B cell (primary cell): ENCODE measurements around the gene MICAL3. TPM values are rescaled to one million over a fixed set of nuclear protein-coding genes. Genes with fewer than 3 reads are reported as not detected.
A peak's percentile ranks its signal among the peaks of the same experiment; 100 is the strongest.

Experiments used
- ATAC-seq: fragments of 200-7000 bp; cut with Tn5 transposase; one replicate; pipeline ENCODE4 v1.10.0; 2021; ENCODE audit warnings: low read depth, mild to moderate bottlenecking, moderate number of reproducible peaks, moderate library complexity
- CTCF ChIA-PET: fragments of 350-600 bp; sonication (Branson Sonifier 250); formaldehyde crosslinking; loops from one replicate; lab custom pipeline; 2021; ENCODE audit warnings: antibody characterized with exemption, inconsistent platforms; lab: Charles Lee
- POLR2A ChIA-PET: fragments of 350-600 bp; sonication (Branson Sonifier 250); formaldehyde crosslinking; loops from one replicate; lab custom pipeline; 2021; ENCODE audit warnings: antibody characterized with exemption; lab: Charles Lee
- DNase-seq: peaks from one replicate; pipeline ENCODE4 v3.0.0; 2013
- H2AFZ ChIP-seq: 2 replicates; pipeline ENCODE4 v1.6.1; 2012; ENCODE audit warnings: mild to moderate bottlenecking, low read depth, low read length; ENCODE audit not compliant: insufficient read depth, poor library complexity, severe bottlenecking
- H3K27ac ChIP-seq, 2 donors: 1 replicate in 1 of 2; 2 replicates in 1 of 2; pipeline ENCODE4 v1.5.1; 2012 to 2013; ENCODE audit warnings: low read length in 2 of 2, mild to moderate bottlenecking in 2 of 2, moderate library complexity in 1 of 2
- H3K27me3 ChIP-seq, 4 experiments: fragments of 200-600 bp in 1 of 4; sonication (generic) in 1 of 4; replicated peaks in 1 of 4; 1 replicate in 2 of 4; 2 replicates in 2 of 4; pipeline versions ENCODE4 v1.6.1 to v1.7.0; 2013 to 2016; ENCODE audit warnings: low read length in 3 of 4, mild to moderate bottlenecking in 2 of 4, mixed read lengths in 1 of 4, moderate library complexity in 1 of 4; ENCODE audit not compliant: insufficient read depth in 4 of 4, control insufficient read depth in 3 of 4; ENCODE audit errors: control extremely low read depth in 1 of 4
- H3K36me3 ChIP-seq, 2 experiments: replicated peaks in 1 of 2; 1 replicate in 1 of 2; 2 replicates in 1 of 2; pipeline versions ENCODE4 v1.6.1 to v1.7.1; 2013; ENCODE audit warnings: low read length in 1 of 2; ENCODE audit not compliant: insufficient read depth in 2 of 2, control insufficient read depth in 1 of 2; ENCODE audit errors: control extremely low read depth in 1 of 2, extremely low read depth in 1 of 2
- H3K4me1 ChIP-seq, 2 donors: fragments of 200-600 bp in 1 of 2; sonication (generic) in 1 of 2; 1 replicate in 1 of 2; 2 replicates in 1 of 2; pipeline versions ENCODE4 v1.5.1 to v1.6.1; 2013 to 2017; ENCODE audit warnings: low read length in 2 of 2; ENCODE audit not compliant: control insufficient read depth in 2 of 2, insufficient read depth in 2 of 2
- H3K4me2 ChIP-seq: replicated peaks from 2 replicates; pipeline ENCODE3; 2012; ENCODE audit warnings: mild to moderate bottlenecking, low read depth, low read length; ENCODE audit not compliant: poor library complexity, severe bottlenecking
- H3K4me3 ChIP-seq, 5 experiments: fragments of 200-600 bp in 1 of 5; sonication (generic) in 1 of 5; 1 replicate in 3 of 5; 2 replicates in 2 of 5; pipeline versions ENCODE4 v1.5.1 to v1.7.0; 2011 to 2016; ENCODE audit warnings: low read length in 4 of 5, mild to moderate bottlenecking in 4 of 5, low read depth in 2 of 5, control low read depth in 1 of 5, moderate library complexity in 1 of 5; ENCODE audit not compliant: insufficient read depth in 1 of 5; ENCODE audit errors: control extremely low read depth in 1 of 5, extremely low read depth in 1 of 5
- H3K79me2 ChIP-seq: fragments of 200-600 bp; sonication (generic); one replicate; pipeline ENCODE4 v1.6.0; 2016; ENCODE audit warnings: low read length; ENCODE audit not compliant: control insufficient read depth, insufficient read depth
- H3K9ac ChIP-seq: fragments of 200-600 bp; sonication (generic); 2 replicates; pipeline ENCODE4 v1.6.1; 2017; ENCODE audit warnings: mild to moderate bottlenecking, low read length, moderate library complexity
- H3K9me3 ChIP-seq, 3 donors: one replicate each; pipeline versions ENCODE4 v1.6.1 to v1.7.1; 2013; ENCODE audit warnings: low read length in 2 of 3; ENCODE audit not compliant: control insufficient read depth in 2 of 3, insufficient read depth in 1 of 3; ENCODE audit errors: control extremely low read depth in 1 of 3
- H4K20me1 ChIP-seq: 2 replicates; pipeline ENCODE4 v1.6.0; 2012; ENCODE audit warnings: mild to moderate bottlenecking, low read length; ENCODE audit not compliant: insufficient read depth, control insufficient read depth, poor library complexity, severe bottlenecking
- H3K27ac Mint-ChIP-seq: one replicate; pipeline ENCODE4 v1.8.0; 2021; ENCODE audit warnings: mixed read lengths
- H3K27me3 Mint-ChIP-seq: one replicate; pipeline ENCODE4 v1.8.0; 2021; ENCODE audit warnings: mixed read lengths
- H3K4me1 Mint-ChIP-seq: one replicate; pipeline ENCODE4 v1.8.0; 2021; ENCODE audit warnings: mixed read lengths
- H3K4me3 Mint-ChIP-seq: one replicate; pipeline ENCODE4 v1.8.0; 2021; ENCODE audit warnings: mixed read lengths
- H3K9me3 Mint-ChIP-seq: one replicate; pipeline ENCODE4 v1.8.0; 2022; ENCODE audit warnings: mixed read lengths; ENCODE audit not compliant: insufficient read depth
- EZH2 ChIP-seq: IDR thresholded peaks from 2 replicates; pipeline ENCODE4 v1.6.1; 2012; ENCODE audit warnings: borderline replicate concordance, low read depth, mild to moderate bottlenecking, moderate library complexity, low read length; ENCODE audit not compliant: insufficient read depth, poor library complexity, severe bottlenecking
- WGBS: methylation state at CpG from one replicate; pipeline ENCODE4 v1.1.5; 2013; ENCODE audit warnings: missing lambda C conversion rate; ENCODE audit not compliant: insufficient coverage; 5-methylcytosine and 5-hydroxymethylcytosine counted together
- intact Hi-C: fragments of 100-400 bp; cut with micrococcal nuclease; formaldehyde crosslinking; loops from one replicate; pipeline ENCODE4 v1.10.0; 2022
- polyA plus RNA-seq: library from polyadenylated mRNA; depleted of rRNA; stranded (reverse); fragments of >200 nt; gene quantifications from 2 replicates; pipeline ENCODE4 v1.2.3, GENCODE V29; 2012
- total RNA-seq, 2 donors: library from RNA; stranded (reverse); fragments of 120-200 nt in 1 of 2; gene quantifications; 1 replicate in 1 of 2; 2 replicates in 1 of 2; pipeline versions ENCODE4 v1.2.3 to v1.2.4, GENCODE V29; 2013 to 2022
- TF ChIP-seq, protein P1 (sequence below): fragments of 200-600 bp; IDR thresholded peaks from one replicate; pipeline ENCODE4 v1.8.0; 2022; ENCODE audit warnings: antibody characterized with exemption, mild to moderate bottlenecking

Gene MICAL3
- total and polyA plus RNA-seq, 2 donors (not counting 1 experiment from before 2014, with no cell fraction given), result 50.5 to 253 TPM

DNA sequence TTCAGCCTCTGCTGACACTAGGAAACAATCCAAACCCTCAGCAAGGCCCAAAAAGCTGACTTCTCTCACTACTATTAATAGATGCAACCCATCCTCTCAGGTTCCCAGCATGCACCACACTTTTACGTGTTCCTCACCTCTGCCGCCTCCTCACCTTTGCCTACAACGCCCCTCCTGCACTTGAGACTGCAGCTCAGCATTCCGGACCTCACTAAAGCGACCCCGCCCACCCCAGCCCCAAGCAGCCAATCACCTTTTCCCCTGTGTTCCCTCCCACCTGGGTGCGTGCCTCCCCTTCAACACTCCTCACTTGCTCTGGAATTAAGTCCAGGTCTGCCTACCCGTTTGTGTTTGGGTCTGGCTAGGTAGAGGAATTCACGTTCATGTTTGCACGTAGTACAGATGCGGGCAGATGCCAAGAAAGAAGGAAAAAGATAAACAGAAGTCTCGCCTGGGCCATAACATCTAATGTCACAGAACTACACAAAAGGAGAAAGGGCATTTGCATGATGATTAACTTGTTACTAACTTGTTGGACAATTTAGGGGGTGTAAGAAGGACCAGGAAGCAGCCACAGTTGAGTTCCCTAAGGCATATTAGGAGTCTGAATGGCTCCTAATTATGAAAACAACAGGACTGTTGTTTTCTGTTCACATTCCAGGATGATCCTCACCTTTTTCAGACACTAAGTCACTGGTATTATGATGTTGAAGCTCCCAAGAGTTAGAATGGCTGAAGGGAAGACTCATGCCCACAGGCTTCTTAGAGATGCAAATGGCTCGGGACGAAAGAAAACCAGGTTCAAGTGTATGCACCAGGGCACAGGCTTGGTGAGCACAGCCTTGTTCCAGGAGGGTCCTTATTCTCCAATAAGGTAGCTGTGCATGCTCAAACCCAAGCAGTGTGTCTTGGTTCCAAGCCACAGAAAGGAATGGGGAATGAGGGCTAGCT, 102.2 kb downstream of the MICAL3 start:
- WGBS, result 96% methylated on average over 9 of the region's 14 CpGs
- Mint-ChIP-seq H3K4me1 (peaks cover 19% of the 10 kb centered on the region), H3K27ac (peak overlapping the region; percentile 76), H3K27me3 (no peaks in the 10 kb centered on the region), H3K9me3 (no peaks in the 10 kb centered on the region), H3K4me3 (peak overlapping the region; percentile 5)
- no peak overlapping the region for H3K9ac ChIP-seq
- no peak for TF ChIP-seq EZH2
- TF ChIP-seq, protein P1, sequence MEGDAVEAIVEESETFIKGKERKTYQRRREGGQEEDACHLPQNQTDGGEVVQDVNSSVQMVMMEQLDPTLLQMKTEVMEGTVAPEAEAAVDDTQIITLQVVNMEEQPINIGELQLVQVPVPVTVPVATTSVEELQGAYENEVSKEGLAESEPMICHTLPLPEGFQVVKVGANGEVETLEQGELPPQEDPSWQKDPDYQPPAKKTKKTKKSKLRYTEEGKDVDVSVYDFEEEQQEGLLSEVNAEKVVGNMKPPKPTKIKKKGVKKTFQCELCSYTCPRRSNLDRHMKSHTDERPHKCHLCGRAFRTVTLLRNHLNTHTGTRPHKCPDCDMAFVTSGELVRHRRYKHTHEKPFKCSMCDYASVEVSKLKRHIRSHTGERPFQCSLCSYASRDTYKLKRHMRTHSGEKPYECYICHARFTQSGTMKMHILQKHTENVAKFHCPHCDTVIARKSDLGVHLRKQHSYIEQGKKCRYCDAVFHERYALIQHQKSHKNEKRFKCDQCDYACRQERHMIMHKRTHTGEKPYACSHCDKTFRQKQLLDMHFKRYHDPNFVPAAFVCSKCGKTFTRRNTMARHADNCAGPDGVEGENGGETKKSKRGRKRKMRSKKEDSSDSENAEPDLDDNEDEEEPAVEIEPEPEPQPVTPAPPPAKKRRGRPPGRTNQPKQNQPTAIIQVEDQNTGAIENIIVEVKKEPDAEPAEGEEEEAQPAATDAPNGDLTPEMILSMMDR, result no peak
- DNase-seq (no peak), ATAC-seq (no peak)
- peak overlapping the region in 1 of 2 donors; percentile 78 for H3K27ac ChIP-seq
- no peak overlapping the region for H3K4me2 ChIP-seq
- H4K20me1 ChIP-seq, result peaks cover 100% of the 10 kb centered on the region
- ChIA-PET POLR2A (no interaction called here), CTCF (interaction anchor here (0.6 to 5.5 kb wide), 5 partner anchors 9 to 154 kb away, joined by 3 to 60 read pairs (median 7); partner anchors contain the start of genes MICAL3 and PEX26)
- H3K36me3 ChIP-seq, result peaks cover 0 to 12% of the 10 kb centered on the region in 2 experiments
- peaks cover 100% of the 10 kb centered on the region for H3K79me2 ChIP-seq
- H3K27me3 ChIP-seq, result no peaks in the 10 kb centered on the region
- no peak overlapping the region for H3K4me3 ChIP-seq
- no peaks in the 10 kb centered on the region for H3K9me3 ChIP-seq
- intact Hi-C loops, result loop anchor here (2.0 kb wide), 1 partner anchor 65 kb away; no protein-coding TSS in a partner anchor
- no peak overlapping the region for H2AFZ ChIP-seq
- peaks cover 91 to 96% of the 10 kb centered on the region in 2 donors for H3K4me1 ChIP-seq
